ENCODE results near the gene PHLDB3.

The PHLDB3 gene

DNA sequence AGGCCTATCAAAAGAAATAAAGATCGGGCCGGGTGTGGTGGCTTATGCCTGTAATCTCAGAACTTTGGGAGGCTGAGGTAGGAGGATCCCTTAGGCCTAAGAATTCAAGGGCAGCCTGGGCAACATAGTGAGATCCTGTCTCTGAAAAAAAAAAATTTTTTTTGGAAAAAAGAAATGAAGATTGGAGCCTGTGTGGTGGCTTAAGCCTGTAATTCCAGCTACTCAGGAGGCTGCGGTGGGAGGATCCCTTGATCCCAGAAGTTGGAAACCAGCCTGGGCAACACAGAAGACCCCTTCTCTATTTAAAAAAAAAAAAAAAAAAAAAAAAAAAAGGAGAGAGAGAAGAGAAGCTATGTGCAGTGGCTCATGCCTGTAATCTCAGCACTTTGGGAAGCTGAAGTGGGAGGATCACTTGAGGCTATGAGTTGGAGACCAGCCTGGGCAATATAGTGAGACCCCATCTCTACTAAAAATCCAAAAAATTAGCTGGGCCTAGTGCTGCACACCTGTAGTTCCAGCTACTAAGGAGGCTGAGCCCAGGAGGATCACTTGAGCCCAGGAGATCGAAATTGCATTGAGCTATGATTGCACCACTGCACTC lies 24.5 kb downstream of the PHLDB3 start:
- no peak overlapping the region for H3K4me3 ChIP-seq (ENCODE audit: control insufficient read depth, low read depth, low read length)
- no peak for TF ChIP-seq CTCF (IDR thresholded peaks at IDR 0.05; ENCODE audit: control insufficient read depth, insufficient read depth, low read depth, low read length, missing control alignments)
- no peak for DNase-seq (ENCODE audit: low read depth)

DNA sequence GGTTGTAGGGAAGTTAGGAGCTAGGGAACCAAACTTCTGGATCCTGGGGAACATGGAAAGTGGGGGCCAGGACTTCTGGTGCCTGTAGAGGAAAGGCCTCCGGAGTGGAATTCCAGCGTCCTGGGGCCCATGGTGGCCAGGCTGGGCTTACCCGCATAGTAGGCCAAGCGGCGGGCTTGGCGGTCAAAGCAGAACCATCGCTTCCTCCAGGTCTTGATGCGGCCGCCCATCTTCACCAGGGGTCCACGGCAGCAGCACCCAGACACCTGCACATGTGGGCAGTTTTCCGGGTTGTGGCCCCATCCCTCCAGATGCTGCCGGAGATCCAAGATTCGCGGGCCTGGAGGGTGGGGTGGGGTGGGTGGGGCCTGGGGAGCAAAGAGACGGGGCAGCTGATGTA lies 25.3 kb downstream of the PHLDB3 start:
- no peak overlapping the region for H3K4me3 ChIP-seq (ENCODE audit: control insufficient read depth, low read depth, low read length)
- no peak for DNase-seq (ENCODE audit: low read depth)
- no peak for TF ChIP-seq CTCF (IDR thresholded peaks at IDR 0.05; ENCODE audit: control insufficient read depth, insufficient read depth, low read depth, low read length, missing control alignments)

DNA sequence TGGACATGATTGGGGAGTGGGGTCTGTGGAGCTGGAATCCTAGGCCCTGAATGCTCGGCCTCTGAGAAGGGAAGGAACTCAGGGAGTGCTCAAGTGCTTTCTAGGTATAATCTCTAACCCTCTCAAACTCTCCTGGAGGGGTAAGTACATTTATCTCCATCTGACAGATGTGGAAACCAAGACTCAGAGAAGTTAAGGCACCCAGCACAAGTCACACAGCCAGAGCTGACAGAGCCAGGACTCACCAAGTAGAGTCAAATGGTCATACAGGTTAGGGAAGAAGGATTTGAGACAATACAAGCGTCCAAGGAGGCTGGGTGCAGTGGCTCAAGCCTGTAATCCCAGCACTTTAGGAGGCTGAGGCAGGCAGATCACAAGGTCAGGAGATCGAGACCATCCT lies 26.2 kb downstream of the PHLDB3 start:
- DNase-seq (ENCODE audit: low read depth), result no peak
- no peak for TF ChIP-seq CTCF (IDR thresholded peaks at IDR 0.05; ENCODE audit: control insufficient read depth, insufficient read depth, low read depth, low read length, missing control alignments)
- H3K4me3 ChIP-seq (ENCODE audit: control insufficient read depth, low read depth, low read length), result no peak overlapping the region

DNA sequence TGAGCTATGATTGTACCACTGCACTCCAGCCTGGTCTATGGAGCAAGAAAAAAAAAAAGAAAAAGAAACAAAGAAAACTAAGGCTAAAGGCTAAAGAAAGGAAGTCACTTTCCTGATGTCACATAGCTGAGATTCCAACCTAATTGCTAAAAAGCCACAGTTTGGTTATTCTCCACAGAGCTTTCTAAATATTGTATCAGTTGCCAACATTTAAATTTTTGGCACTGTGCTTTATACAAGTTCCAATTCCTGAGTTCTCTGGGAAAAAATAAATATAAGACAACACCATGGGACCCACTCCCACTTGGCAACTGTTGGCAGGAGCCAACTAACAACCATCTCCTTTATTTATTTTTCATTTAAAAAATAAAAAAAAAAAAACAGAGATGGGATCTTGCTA lies 27.9 kb downstream of the PHLDB3 start:
- no peak for TF ChIP-seq CTCF (IDR thresholded peaks at IDR 0.05; ENCODE audit: control insufficient read depth, insufficient read depth, low read depth, low read length, missing control alignments)
- peak; percentile 46 for DNase-seq (ENCODE audit: low read depth)
- no peak overlapping the region for H3K4me3 ChIP-seq (ENCODE audit: control insufficient read depth, low read depth, low read length)

- DNase-seq (ENCODE audit: low read depth), result no peak
- no peak for TF ChIP-seq CTCF (IDR thresholded peaks at IDR 0.05; ENCODE audit: control insufficient read depth, insufficient read depth, low read depth, low read length, missing control alignments)
- peak overlapping the region; percentile 15 for H3K4me3 ChIP-seq (ENCODE audit: control insufficient read depth, low read depth, low read length)
Observed at GRCh38 chr19:43474986-43475705, 29.4 kb downstream of the PHLDB3 start.

- no peak for DNase-seq (ENCODE audit: low read depth)
- no peak for TF ChIP-seq CTCF (IDR thresholded peaks at IDR 0.05; ENCODE audit: control insufficient read depth, insufficient read depth, low read depth, low read length, missing control alignments)
- H3K4me3 ChIP-seq (ENCODE audit: control insufficient read depth, low read depth, low read length), result no peak overlapping the region
Observed at GRCh38 chr19:43474487-43474886, 30.1 kb downstream of the PHLDB3 start.

Measured in AG09309 (cell line).